NCI-H1048 (cell line): Measurements from ENCODE around the gene SLC1A2.

ENCODE experiments used
- DNase-seq: peaks from one replicate; lab custom pipeline; 2025; lab: John Stamatoyannopoulos, UW

The SLC1A2 gene

DNA sequence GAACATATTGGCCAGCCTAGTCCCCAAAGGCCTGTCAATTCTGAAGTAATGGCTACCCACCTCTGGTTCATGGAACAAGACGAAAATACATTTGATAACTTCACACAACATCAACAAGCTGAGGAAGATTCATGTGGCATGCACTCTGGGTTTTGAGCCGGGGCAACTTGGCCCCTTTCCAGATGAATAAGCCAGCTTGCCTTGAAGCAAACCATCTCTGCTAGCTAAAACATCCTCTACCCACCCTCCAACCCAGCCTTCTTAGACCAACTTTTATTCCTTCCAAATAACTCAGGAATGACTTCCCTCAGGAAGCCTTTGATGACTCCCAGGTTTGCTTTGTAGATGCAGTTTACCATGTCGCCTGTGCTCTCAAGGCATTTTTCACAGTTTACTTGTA lies 94.4 kb downstream of the SLC1A2 start:
- DNase-seq: no peak

- no peak for DNase-seq
Observed at GRCh38 chr11:35324183-35324886, 95.0 kb downstream of the SLC1A2 start.

- no peak for DNase-seq
Observed at GRCh38 chr11:35323076-35323868, 96.1 kb downstream of the SLC1A2 start.

DNA sequence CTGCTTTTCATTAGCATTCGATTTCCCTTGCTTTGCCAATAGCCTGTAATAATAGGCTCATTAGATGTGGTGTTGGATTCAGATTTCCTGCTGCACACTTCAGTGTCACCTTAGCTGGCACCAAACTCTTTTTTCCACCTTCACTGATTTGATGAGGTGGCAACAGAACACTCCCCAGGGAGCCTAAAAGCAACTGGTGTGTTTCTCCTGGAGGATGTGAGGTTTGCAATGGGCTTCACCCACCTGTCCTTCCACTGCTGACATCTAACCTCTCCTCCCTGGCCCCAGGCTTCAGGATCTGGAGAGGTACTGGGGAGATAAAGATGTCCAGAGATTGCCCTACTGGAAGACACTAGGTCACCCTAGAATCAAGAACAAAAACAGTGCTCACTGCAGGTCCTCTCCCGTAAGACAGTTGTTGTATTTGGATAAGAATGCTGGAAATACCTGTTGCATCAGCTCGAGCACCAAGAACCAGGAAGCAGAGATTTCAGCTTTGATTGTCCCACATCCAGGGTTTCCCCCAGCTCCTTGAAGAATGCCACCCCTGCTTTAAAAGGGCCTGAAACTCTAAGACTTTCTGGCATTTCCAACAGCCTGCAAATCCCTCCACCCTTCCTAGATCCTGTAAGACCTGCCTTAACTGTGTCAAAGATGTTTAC lies 96.9 kb downstream of the SLC1A2 start:
- no peak for DNase-seq

DNA sequence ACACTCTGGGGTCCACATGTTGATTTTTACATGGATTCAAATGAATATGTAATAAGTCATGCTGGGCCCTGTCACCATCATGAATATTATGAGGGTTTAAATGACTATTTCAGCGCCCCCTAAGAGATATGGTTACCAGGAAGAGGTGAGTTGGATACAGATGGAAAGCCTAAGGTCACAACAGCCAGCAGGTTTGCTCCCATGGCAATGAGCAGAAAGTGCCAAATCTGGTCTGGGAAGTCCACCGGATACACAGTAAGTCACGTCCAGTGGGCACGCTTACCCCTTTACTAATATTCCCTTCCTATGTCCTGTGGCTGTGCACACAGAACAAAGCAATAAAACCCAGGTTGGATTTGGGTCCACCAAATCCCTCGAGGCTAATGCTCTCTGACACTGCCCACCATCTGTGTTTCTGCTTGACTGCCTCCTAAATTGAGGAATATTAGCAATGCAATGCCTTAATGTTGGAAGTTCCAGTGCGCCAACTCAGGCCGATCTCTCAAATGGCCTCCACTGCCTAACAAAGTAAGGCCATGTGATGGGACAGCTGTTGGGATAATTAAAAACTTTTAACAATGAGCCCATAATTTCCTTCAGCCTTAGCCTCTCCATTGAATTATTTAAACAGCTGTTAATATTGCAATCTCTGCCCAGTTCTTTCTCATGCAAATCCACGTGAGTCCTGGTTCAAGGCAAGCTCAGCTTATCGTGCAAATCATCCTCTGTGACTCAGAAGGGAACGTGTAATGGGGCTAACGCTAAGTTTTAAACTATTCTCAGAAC lies 97.6 kb downstream of the SLC1A2 start:
- DNase-seq: no peak

GRCh38 chr11:35321111-35321510 lies 98.2 kb downstream of the SLC1A2 start:
- no peak for DNase-seq

GRCh38 chr11:35318977-35319925 lies 100.1 kb downstream of the SLC1A2 start:
- DNase-seq: no peak

- no peak for DNase-seq
Observed at GRCh38 chr11:35318309-35318708, 101.0 kb downstream of the SLC1A2 start.

- DNase-seq: no peak
Observed at GRCh38 chr11:35317253-35317652, 102.1 kb downstream of the SLC1A2 start.

DNA sequence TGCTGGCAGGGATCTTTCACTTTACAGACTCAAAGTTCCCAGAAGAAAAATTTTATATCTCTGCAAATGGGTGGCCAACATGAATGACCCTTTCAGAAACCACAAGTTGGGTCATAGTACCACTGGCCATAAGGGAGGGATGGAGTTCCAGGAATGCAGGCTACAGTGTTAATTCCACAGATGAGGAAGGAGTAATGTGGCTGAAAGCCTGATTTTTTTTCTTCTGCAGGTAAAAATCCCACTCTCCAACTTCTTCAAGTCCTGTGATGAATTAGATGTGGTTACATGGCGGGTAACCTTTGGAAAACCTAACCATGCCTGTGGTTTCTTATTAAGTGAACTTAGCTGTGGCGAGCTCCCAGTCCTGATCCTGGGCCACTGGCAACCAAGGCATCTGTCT lies 103.2 kb downstream of the SLC1A2 start:
- DNase-seq: no peak

DNA sequence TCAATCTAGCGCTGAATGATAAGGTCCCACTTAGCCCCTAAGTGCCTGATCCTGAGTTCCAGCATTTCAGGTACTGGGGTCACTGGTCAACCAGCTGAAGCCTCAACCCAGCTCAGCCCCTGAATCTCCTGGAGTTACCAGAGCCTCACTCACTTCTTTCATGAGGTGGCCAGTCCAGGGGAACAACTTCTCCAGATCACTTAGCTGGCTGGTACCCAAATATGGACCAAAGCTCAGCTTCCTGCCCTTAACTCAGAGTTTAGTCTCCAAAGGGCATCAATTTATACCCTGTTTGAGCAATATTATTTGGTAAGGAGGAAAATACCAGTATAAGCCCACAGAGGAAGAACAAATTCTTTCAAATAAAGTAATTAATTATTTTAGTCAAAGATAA lies 105.6 kb downstream of the SLC1A2 start:
- no peak for DNase-seq

- DNase-seq: no peak
Observed at GRCh38 chr11:35313066-35313759, 106.1 kb downstream of the SLC1A2 start.

DNA sequence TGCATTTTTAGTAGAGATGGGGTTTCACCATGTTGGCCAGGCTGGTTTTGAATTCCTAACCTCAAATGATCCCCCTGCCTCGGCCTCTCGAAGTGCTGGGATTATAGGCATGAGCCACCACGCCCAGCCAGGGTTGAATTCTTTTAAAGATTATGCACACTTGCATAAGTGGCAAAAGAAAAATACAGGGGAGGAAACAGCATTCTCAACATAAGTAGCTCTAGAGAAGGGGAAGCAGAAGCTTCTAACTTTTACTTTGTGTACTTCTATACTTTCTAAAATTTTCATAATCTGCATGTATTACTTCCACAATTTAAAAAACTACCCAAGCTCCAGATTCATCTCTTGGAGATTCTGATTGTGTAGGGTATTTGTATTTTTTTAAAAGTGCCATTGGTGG lies 108.0 kb downstream of the SLC1A2 start:
- DNase-seq: no peak

GRCh38 chr11:35308157-35308556 lies 111.2 kb downstream of the SLC1A2 start:
- no peak for DNase-seq

GRCh38 chr11:35307221-35307621 lies 112.1 kb downstream of the SLC1A2 start:
- no peak for DNase-seq

DNA sequence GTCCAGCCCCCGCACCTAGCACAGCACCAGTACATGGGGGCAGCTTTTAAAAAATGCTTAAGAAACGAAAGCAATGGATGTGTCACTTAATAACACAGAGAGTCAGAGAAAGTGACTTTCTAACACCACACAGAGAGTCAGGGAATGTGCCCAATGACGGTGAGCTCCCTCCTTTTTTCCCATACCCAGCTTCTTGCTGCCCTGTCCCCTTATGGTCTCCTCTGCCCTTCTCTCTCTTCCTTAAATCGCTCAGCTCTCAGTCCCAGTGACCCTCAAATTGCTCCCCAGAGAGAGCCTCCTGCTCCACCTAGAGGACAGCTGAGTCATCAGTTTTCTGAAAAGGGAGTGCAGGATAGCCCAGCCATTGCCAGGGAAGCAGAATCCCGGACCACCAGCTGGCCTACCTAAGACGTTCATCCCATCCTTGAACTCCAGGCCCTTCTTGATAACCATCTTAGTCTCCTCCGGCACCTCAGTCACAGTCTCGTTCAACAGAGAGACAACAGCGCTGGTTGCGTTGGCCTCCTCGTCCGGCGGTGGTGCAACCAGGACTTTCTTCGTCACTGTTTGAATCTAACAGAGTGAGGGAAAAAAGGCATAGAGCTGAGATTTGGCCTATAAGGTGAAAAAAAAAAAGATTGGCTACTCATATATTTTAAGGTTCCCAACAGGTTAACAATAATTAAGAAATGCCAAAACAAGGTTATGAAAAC lies 113.5 kb downstream of the SLC1A2 start:
- DNase-seq: no peak

GRCh38 chr11:35304900-35305460 lies 114.4 kb downstream of the SLC1A2 start:
- DNase-seq: no peak

- no peak for DNase-seq
Observed at GRCh38 chr11:35304386-35304775, 115.0 kb downstream of the SLC1A2 start.

GRCh38 chr11:35303596-35304385 lies 115.6 kb downstream of the SLC1A2 start:
- DNase-seq: no peak
